ENCODE measurements around the gene SEC61G.

DNA sequence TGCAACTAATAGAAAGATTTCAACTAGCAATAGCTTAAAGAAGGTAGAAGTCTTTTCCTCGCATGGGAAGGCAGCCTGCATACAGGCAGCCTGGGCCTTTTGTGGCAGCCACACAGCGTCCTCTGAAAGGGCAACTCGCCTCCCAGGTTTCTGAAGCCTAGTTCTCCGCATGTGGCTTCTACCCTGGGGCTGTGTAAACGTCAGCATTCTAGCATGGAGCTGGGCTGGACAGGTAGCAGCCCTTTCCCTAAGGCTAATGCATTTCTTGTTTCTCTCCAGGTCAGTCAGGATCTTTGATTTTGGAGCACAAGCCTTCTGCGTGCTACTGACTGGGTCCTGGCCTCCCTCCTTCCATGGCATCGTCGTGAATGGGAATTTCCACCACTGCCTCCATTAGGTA is 23.8 kb upstream of the SEC61G start:
- TF ChIP-seq ZNF8 (CRISPR knock-in tag; IDR thresholded peaks at IDR 0.05) (no peak), TOX (CRISPR knock-in tag; IDR thresholded peaks at IDR 0.05; ENCODE audit: borderline replicate concordance) (no peak), OSR1 (CRISPR knock-in tag; IDR thresholded peaks at IDR 0.05) (no peak), ARNTL (CRISPR knock-in tag; IDR thresholded peaks at IDR 0.05; ENCODE audit: borderline replicate concordance, low read depth) (no peak), RARB (CRISPR knock-in tag; IDR thresholded peaks at IDR 0.05) (no peak), PPARA (CRISPR knock-in tag; IDR thresholded peaks at IDR 0.05; ENCODE audit: borderline replicate concordance) (no peak)
- TF ChIP-seq, protein P1, sequence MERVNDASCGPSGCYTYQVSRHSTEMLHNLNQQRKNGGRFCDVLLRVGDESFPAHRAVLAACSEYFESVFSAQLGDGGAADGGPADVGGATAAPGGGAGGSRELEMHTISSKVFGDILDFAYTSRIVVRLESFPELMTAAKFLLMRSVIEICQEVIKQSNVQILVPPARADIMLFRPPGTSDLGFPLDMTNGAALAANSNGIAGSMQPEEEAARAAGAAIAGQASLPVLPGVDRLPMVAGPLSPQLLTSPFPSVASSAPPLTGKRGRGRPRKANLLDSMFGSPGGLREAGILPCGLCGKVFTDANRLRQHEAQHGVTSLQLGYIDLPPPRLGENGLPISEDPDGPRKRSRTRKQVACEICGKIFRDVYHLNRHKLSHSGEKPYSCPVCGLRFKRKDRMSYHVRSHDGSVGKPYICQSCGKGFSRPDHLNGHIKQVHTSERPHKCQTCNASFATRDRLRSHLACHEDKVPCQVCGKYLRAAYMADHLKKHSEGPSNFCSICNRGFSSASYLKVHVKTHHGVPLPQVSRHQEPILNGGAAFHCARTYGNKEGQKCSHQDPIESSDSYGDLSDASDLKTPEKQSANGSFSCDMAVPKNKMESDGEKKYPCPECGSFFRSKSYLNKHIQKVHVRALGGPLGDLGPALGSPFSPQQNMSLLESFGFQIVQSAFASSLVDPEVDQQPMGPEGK (CRISPR knock-in tag; IDR thresholded peaks at IDR 0.05; ENCODE audit: borderline replicate concordance): no peak
